ENCODE results near the gene RHOD.

Gene RHOD, protein sequence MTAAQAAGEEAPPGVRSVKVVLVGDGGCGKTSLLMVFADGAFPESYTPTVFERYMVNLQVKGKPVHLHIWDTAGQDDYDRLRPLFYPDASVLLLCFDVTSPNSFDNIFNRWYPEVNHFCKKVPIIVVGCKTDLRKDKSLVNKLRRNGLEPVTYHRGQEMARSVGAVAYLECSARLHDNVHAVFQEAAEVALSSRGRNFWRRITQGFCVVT

DNA sequence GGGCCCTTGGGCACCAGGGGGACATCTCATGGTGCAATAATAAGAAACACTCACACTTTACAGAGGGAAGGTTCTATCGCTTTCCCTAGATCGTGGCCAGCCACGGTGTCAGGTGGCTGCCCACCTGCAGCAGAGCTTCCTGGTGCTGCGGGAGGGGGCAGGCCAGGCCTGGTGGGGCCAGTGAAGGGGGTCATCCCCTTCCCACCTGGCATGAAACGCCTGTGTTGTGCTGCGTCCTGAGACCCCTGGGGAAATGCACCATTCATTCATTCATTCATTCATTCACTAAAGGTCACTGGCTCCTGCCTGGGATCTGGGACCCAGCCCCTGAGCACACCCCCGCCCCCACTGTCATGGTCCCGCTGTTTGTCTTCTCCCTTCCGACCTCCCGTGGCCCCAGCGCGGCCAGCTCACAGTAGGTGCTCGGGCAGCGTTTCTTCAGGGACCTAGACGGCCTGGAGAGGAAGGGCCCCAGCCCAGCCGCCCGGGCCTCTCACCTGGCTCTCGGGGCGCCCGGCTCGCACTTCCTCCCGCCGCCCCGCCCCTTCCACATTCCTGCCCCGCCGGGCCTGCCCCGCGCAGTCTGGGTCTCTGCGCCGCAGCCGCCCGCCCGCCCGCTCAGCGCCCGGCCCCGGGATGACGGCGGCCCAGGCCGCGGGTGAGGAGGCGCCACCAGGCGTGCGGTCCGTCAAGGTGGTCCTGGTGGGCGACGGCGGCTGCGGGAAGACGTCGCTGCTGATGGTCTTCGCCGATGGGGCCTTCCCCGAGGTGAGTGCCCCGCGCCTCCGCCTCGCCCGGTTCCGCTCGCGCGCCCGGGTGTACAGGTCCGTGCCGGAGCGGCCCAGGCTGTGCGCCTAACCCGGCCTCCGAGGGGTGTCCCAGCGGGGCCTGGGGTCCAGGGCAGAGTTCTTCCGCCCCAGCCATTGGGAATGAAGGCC lies at the start of gene RHOD:
Gene RHOD (plus strand): TSS at position 581 of the 938 bp plus-strand sequence. CDS start 56 bp downstream, at position 637.
- no peak for DNase-seq

DNA sequence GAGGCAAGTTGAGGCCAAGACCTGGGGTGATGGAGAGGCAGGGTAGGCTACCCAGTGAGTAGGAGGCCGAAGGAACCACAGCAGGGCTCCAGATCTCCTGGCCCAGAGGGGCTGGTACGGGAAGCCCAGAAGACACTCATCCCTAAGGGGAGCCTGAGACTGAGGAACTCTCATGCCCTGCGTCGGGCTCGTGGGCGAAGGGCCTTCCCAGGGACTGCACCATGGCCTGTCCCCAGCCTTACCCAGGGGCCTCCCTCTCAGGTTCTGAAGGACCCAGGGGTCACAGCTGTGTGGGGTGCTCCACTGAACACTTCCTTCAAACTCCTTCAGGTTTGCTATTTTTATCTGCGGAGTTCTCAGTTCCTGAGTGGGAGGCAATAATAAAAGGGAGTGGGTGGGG lies 49.5 kb upstream of the RHOD start:
- DNase-seq, result no peak

DNA sequence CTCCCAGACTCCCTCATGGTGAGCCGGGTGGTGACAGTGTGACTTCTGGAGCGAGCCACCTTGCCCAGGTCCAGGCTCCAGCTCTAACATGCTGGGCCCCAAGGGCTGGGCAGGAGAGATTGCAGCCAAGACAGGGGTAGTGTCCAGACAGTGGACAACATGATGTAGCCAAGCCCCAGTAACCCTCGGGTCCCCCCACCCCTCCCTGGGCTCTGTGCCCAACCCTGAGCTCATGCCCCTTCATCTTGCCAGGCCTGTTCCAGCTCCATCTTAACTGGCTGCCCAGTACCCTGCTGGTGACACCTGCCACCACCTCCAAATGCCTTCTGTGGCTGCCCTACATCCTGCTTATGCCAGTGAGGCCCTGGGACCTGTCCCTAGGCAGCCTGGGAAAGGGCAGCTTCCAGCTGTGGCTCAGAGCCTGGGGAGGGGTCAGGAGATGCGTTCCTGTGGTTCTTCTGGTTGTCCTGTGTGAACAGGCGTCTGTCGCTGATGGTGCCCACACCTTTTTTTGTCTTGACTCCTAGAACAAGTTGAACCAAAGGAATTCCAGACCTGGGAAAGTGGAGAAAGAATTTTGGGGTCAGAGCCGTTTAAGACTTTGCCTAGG lies 46.2 kb upstream of the RHOD start:
- DNase-seq, result no peak

DNA sequence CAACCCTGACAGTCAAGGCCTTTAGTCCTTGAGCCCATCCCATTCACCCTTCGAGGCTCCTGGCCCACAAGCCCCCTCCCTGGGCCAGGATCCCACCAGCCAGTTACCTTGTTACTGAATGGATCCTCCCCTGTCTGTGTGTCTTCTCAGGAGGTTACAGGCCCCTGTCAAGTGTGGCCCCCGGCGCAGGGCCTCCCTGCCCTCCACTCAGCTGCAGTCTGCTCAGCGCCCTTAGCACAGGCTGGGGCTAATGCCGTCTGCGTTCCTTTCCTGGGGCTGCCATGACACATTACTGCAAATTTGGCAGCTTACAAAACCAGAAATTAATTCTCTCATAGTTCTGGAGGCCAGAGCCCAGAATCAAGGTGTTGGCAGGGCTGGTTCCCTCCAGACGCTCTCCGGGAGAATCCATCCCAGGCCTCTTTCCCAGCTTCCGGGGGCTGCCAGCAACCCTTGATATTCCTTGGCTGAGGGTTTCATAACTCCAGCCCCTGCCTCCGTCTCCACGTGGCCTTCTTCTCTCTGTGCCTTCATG lies 43.1 kb upstream of the RHOD start:
- DNase-seq, result no peak

DNA sequence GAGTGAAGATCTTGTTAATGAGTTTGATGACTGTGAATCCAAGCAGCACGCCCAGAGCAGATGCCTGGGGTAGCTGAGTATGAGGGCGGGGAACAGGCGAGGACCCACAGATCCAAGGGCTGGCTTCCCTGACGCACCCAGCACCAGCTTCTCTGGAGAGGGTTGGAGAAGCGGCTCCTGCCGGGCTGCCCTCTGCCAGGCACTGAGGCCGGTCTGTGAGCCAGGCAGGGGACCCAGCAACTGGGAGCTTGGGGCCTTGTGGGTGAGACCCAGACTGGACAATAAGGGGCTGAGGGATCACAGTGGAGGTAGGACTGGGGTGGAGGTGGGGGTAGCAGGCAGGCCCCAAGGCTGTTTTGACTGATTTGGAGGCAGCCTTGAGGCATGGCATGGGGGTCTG lies 42.3 kb upstream of the RHOD start:
- DNase-seq, result no peak

DNA sequence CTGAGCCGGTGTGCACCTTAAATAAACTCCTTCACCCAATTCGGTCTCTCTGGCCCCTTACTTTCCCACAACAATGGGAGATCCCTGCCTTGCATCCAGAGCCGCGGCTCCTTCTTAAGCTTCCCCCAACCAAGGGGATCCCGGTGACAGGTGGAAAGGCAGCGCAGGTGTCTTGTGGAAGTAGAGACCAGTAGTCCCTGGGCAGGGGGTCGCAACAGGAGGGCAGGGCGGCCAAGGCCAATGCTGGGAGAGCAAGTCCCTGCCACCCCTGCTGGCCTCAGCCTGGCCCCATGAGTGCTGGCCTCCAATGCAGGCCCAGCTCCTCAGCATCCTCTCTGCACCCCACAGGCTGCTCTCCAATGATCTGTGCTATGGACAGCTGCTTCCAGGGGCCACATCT lies 41.6 kb upstream of the RHOD start:
- no peak for DNase-seq

DNA sequence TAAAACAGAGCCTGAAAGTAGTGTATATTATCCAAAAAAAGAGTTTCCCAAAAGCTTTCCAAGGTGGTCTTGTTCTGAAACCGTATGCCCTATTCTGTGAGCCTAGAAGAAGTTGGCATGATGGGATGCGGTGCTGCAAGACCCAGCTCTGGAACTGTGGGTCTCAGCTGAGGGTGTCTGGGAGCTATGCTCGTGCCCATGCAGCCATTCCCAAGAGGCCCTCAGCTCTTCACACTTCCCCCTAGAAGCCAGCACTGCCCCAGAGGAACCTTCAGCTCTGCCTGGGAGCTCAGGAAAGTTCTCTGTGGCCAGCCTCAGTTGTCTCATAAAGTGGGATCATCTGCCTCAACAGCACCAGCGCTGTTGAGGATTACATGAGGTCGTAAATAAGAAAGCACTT lies 40.1 kb upstream of the RHOD start:
- DNase-seq, result no peak

DNA sequence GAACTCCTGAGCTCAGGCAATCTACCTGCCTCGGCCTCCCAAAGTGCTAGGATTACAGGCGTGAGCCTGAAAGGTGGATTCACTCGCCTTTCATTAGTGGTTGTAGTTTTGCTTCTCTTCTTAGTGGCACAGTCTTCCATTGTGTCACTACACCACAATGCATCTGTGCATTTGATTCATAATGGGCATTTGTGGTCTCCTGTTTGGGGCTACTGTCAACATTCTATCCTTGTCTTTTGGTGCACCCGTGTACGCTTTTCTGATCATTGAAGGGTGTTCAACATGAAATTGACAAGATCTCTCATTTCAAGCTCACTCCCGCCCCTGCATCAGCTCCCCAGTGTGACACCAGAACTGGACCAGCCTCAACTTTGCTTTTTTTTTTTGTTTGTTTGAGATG lies 35.7 kb upstream of the RHOD start:
- DNase-seq, result no peak

DNA sequence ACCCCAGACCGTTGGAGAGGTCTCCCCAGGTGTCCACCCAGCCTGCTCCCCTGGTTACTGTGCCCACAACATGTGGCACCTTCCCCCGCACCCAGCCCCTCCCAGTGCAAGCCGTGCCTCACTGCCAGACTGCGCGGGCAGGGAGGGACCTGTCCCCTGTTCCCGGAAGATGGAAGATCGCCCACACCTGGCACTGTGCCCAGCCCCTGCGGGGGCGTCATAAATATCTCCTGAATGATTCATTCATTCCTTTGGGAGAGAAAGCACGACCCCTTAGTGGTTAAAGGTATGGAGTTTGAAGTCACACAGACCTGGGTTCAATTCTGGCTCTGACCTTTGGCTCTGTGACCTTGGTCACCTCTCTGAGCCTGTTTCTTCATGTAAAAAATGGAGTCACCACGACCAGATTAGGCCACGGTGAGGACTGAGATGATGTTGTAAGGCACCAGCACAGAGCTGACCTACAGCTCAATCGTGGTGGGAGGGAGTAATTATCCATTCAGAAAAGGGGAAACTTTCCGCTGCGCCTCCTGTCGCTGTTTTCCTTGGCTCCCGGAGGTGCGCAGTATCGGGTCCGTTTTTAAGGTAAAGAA lies 34.2 kb upstream of the RHOD start:
- peak; percentile 58 for DNase-seq

DNA sequence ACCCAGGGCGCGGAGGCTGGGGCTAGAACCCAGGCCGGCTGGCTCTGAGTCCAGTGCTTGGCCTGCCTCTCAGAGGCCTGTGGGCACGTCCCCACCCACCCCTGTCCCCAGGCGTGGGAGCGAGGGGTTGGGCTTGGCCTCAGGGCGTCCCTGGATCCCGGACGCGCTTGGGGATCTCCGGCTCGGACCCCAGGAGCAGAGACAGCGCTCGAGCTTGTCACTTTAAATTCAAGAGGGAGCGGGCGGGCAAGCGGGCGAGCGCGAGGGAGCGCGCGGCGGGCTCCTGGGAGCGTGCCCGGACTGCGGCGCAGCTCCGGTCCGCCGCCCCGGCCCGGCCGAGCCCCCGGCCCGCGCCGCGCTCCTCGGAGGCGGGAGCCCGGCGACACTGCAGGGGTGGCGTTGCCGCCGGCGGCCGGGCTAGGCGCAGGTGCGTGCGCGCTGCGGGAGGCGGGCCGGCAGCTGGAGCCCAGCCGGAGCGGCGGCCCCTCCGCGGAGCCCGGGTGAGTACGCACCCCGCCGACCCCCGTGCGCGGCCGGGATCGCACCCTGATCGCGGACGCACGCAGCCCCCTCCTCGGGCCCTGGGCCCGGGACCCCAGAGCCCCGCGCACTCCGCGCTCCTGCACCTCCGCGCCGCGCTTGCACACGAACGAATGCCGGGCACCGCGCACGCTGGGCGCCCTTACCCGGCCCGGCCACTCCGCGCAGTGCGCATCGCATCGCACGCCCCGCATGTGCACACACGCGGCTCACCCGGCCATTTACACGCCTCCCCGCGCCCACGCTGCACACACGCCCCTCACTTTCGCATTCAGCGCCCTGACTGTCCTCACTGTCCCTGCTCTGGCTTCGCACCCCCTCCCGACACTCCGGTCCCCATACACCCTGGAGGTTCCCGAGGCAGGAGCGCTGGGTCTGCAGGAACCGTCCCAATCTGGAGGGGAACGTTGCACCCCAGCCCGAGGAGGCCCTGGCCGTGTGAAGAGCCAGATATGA lies 33.4 kb upstream of the RHOD start, which contains the start of gene SYT12:
Gene SYT12 (plus strand): TSS at position 174 of the 996 bp plus-strand sequence. CDS start 7,011 bp downstream, outside the sequence.
- no peak for DNase-seq

DNA sequence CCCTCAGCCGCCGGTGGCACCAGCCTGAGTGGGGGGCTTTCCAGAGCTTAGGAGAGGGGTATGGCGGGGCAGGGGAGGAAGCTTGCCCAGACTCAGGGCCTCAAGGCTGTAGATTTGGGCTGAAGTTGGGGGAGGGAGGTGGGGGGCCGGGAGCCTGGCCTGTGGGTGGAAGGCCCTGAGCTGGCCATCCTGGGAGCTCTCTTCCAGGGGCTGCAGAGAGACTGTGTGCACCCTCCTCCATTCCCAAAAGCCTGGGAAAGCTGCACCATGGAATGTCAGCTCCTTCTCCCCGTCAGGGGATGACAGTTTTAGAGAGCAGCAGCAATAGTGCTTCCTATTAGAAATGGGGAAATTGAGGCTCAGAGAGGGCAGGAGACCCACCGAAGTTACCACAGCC lies 32.7 kb upstream of the RHOD start:
- DNase-seq, result no peak

DNA sequence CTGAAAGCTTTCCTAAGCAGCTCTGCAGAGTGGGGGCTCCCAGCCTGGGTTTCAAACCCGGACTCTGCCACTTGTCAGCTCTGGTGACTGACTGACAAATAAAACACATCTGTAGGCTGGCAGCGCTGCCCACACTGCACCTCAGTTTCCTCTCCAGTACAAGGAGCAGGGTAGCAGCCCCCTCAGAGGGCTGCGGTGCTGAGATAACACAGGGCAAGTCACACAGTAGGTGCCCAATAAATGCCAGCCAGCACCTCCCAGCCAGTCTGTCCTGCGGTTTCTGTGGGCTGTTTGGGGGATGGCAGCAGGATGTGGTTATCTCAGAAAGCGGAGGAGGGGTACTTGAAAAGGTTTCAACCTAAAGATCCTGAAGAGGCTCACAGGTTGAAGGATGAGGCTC lies 32.2 kb upstream of the RHOD start:
- DNase-seq, result no peak

DNA sequence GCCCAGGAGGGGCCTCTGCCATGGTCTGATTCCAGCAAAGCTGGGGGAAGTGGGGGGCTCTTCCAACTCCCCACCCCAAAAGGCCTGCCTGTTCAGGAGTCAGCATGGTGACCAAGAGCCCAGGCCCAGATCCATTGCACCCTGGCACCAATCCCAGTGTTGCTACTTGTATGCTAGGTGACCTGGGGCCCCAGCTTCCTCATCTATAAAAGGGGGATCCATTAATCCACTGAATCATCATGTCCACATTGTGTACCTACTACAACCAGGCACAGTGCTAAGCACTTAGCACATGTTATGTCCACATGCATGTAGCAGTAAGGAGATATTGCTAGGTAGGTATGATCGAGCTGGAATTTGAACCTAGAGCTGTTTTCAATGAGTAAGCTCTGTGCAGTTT lies 31.7 kb upstream of the RHOD start:
- no peak for DNase-seq

DNA sequence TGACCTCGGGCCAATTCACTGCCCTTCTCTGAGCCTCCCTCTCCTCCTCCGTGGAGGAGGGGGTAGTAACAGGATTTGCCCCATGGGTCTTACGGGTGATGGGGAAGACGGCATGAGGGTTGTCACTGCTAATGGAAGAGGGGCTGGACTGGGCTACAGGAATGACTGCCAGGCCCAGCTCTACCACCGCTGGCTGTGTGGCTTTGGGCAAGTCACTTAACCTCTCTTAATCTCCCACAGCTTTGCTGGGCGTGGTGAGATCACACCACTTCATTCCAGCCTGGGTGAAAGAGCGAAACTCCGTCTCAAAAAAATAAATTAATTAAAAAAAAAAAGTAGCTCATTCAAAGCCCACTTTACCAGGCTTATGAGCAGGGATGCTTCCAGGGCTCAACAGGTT lies 30.9 kb upstream of the RHOD start:
- no peak for DNase-seq

DNA sequence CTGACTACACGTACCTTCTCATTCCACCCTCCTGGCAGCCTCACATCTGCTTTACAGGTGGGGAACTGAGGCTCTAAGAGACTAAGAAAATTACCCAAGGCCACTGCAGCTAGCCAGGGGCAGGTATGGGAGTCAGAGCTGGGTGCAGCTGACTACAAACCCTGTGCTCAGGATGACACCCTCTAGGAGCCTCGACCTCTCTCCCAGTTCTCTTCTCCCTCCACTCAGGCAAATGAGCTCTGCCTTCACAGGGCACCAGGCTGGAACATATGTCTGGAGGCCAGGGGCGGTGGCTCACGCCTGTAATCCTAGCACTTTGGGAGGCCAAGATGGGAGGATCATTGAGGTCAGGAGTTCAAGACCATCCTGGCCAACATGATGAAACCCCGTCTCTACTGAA lies 29.7 kb upstream of the RHOD start:
- no peak for DNase-seq

DNA sequence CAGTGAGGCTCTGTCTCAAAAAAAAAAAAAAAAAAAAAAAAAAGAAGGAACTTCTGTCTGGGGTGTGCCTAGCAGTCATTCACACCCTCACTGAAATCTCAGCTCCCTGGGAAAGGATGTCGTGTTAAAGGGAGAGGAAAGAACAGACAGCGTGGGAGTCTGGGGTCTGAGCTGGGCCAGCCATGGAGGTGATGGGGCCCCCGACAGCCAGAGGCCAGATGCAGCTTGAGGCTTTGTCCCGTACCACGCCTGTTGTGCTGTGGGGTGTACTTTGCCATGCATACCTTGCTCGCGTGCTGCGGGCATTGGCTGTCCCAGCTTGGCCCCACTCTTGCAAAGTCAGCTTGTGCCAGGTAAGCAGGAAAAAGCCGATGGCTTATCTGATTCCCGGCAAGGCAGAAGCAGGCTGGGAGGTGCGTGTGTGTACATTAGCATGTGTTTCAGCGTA lies 29.1 kb upstream of the RHOD start:
- DNase-seq, result no peak

DNA sequence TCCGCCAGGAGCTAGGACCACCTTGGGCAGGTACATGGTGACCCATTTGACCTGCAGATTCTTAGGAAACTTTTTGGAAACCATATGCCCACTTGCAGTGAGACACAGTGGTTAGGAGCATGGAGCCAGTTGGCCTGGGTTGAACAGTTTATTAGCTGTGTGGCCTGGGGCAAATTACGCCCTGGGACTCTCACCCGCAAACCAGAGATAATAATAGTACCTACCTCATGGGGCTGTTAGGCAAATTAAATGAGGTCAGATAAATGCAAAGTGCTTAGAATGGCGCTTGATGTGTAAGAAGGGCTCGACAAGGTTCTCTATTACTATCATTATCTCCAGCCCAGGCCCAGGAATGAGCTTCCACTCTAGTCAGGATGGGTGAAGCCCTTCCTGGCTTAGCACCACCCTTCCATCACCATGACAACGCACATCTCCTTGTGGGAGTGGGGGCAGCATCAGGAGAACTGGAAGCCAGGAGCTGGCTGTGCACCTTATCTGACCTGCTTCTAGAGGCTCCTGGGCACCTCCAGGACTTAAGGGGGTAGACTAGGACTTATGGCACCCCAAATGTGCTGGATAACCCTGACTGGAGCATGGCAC lies 28.6 kb upstream of the RHOD start:
- DNase-seq, result no peak

DNA sequence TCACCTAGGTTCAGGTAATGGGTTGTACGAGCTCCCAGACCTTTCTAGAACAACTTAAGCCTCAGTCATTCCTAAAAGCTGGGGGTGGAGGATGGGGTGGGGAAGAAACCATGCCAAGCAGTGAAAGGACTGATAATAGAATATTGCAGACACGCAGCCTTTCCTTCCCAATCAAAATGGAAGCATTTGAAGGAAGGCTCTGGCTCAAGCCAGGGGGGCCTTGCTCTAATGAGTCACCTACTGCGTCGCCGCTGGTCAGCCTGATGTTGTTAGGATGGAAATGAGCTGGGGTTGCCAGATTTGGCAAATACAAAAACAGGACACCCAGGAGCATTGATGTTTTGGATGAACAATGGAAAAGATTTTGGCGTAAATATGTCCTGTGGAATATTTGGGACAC lies 27.5 kb upstream of the RHOD start:
- DNase-seq, result no peak

DNA sequence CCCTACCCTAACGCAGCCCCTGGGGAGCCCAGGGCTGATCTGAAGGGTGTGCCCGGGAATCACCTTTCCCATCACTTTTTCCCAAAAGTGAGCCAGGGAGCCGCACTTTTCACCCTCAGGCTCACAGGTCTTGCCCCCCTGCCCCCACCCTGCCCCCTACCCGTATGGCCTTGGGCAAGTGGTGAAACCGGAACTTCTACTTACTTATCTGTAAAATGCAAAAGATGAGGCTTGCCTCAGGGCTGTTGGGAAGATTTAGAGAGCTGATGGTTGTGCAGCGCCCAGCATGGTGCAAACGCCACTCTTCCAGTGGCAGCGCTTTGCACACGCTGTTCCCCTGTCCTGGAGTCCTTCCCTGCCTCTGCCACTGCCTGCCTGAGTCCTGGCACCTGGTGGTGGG lies 25.7 kb upstream of the RHOD start:
- no peak for DNase-seq

DNA sequence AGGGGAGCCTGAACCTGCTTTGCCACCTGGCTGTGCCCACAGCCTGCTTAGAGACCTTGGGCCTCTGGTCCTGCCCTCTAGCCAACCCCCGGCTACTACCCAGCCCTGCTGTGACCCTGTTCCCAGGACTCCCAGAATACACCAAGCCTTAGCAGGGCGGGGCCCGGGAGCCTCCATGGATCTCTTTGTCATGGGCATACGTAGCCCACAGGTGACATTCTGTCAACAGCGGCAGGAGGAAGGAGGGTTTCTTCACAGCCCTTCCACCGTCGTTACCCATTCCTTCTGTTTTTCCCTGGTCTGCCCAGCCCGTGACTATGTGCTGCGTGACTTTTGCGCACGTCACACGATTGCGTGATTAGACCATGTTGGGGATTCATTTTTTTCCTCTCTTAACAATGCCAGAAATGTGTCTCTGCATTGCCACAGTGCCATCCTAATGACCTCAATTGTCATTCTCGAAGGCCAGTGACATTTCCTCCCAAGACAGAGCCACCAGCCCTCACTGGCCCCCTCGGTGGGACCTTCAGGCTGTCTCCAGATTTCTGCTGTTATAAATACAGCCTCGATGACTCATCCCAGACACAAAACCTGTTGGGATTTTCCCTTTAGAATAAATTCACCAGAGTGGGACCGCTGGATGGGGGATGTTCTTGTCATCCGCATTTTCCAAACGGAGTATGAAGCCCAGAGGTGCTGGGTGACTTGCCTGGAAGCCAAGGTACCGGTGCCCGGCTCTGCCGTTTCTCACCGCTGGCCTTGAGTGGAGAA lies 24.7 kb upstream of the RHOD start:
- DNase-seq, result no peak
